DMS114 treated with DMSO at 0.1 percent for 48 hours (cell line): Measurements from ENCODE around the gene NCOA7.
"Not testable (repeated sequence)": the region's sequence is repeated elsewhere in the genome, so short reads cannot be mapped to it uniquely, and the experiment has no call there.

Experiments
- DNase-seq: peaks from one replicate; lab custom pipeline; 2025; ENCODE audit not compliant: unreplicated experiment; lab: John Stamatoyannopoulos, UW

NCOA7 gene

DNA sequence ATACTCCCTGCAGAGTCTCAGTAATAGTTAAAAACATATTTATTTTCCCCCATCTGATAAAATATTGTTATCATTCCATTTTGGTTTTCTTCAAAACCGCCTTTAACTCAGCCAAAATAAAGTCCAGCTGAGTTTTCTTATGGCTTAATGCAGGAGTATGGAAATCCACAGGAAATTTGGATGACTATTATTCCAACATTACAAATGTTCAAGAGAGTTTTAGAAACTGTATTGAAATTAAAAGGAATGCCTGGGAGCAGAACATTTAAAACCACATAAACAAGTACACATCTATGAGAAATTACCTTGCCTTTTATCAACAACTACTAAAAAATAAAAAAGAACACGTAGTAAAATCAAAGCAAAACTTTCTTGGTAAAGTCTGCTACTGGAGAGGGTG is 45.7 kb downstream of the NCOA7 start:
- DNase-seq = no peak

DNA sequence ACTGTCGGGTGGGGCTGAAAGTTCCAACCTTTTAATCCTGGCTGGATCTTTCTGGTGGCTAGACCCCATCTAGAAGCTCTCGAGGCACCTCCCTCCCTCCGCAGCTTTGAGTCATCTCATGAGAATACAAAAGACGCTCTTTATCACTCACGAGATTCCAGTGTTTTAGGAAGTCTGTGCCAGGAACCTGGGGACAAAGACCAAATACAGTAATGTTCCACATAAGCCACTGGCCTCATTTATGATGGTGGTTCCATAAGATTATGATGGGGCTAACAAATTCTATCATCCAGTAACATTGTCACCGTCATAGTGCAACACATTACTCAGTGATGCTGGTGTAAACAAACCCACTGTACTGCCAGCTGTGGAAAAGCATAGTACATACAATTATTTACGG is 48.7 kb downstream of the NCOA7 start:
- DNase-seq = no peak

DNA sequence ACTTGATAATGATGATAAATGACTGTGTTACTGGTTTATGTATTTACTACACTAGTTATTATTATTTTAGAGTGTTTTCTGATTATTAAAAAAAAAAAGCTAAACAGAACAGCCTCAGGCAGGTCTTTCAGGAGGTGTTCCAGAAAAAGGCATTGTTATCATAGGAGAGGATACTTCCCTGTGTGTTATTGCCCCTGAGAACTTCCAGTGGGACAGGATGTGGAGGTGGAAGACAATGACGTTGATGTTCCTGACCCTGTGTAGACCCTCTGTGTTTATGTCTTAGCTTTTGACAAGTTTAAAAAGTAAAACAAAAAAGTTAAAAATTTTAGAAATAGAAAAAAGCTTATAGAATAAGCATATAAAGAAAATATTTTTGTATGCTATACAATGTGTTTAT is 49.1 kb downstream of the NCOA7 start:
- no peak for DNase-seq

DNA sequence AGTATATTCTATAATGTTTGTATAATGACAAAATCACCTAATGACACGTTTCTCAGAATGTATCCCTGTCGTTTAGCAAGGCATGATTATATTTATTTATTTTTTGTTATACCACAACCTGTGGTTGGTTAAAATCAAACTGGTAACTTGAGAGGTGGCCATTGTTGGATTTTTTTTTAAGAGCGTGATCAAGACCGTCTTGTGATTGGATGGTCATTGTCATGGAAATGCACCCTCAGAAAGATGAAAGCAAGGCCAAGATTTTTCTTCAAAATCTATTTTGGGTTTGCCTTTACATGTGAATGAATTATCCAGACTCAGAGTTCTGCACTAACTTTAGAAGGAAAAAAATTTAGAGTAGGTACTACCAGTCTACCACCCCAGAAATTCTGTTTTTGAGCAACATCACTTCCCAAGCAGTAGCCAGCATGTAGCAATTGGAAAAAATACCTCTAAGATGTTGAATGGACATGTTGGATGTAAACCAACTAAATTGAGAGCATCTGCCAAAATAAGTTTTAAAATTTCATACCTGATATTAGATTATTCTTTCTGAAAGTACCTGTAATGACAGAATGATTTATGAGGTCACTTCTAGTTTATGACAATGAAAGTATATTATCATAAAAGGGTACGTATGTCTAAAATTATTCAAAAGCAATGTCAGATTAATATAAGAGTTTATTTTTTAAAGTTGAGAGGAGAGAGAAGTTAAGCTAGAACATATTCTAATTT is 50.8 kb downstream of the NCOA7 start:
- no peak for DNase-seq

DNA sequence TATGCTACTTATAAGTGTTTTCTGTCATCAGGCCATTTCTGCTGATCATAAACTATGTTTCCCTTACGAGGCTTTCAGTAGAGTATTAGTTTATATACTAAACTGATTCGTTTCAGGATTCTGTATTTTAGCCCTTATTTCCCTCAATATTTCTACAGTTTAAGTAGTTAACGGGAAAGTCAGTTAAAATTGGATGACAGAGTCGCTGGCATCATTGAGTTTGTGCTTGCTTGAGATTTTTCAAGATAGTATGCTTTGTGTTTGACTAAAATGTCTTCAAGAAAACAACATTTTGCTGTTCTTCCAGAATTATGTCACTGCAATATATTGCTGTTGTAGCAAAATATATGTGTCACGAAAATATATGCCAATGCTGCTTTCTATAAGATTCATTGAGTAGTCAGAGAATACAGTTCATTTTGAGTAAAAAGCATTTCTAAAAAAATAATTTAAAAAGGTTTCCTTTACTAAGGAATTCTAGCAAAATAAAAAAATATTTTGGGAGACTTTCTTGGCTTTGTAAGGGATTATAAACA is 51.4 kb downstream of the NCOA7 start:
- DNase-seq = no peak

DNA sequence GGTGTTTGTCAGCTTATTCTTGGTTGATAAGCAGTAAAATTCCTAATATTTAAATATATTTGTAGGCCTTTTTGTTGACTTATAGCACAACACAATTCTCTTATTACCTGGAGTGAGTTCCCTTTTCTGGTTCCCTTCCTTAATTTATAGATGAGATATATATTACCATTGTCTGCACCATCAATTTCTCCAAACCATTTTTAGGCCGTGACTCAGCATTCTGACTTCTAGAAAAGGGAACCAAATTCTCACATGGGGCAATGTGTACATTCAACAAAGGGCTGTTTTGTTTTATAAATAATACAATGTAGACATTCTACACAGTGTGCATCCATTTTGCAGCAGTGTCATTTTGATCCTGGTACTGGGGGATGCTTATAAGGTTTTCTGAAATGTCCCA is 52.8 kb downstream of the NCOA7 start:
- DNase-seq = no peak

DNA sequence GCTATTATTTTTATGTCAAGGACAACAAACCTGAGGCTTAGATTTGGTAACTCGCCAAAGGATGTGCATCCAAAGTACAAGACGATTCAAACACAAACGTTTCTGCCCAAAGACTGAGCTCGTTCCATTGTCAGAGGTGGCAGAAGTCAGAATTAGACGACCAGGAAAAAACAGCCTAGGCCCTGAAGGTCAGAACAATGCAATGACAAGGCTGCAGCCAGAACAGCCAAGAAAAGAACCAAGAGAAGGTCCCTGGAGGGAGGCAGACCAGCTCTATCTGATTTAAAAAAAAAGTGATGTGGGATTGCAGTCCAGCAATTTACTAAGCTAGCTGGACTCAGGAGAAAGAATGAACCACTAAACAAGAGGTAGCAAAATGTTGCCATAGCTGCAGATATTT is 54.2 kb downstream of the NCOA7 start:
- DNase-seq = no peak

DNA sequence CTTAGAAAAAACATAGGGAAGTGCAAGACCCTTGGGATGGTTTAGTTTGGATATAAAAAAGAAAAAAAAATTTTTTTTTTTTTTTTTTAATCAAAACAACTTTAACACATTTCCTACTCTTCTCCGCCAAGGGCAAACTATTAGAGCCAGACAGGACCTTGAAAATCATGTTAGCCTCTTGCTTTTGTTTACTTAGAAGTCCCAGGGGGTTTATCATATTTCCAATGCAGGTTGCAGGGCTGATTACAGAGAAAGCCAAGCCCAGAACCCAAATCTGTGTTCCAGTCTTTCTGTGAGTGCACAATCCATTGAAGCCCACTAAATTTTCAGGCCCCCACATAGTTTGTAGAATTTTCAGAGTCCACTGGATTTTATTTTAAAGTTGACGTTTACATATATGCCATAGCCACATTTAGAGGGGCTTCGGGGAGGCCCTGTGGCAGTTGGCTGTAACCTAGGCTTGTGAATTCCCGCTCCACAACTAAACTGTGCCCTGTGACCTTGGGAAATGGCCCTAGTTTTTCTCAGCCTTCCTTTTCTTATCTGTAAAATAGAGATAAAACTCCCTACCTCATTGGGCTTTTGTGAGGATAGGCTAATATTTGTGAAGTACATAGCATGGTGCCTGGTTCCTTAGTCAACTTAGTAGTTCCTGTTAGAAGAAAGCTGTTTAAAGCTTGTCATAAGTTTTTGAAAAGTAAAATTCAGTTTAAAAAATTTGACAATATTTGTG is 55.7 kb downstream of the NCOA7 start:
- no peak for DNase-seq

DNA sequence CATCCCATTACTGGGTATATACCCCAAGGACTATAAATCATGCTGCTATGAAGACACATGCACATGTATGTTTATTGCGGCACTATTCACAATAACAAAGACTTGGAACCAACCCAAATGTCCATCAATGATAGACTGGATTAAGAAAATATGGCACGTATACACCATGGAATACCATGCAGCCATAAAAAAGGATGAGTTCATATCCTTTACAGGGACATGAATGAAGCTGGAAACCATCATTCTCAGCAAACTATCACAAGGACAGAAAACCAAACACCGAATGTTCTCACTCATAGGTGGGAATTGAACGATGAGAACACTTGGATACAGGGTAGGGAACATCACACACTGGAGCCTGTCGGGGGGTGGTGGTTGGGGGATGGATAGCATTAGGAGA is 57.5 kb downstream of the NCOA7 start:
- DNase-seq = not testable (repeated sequence)

DNA sequence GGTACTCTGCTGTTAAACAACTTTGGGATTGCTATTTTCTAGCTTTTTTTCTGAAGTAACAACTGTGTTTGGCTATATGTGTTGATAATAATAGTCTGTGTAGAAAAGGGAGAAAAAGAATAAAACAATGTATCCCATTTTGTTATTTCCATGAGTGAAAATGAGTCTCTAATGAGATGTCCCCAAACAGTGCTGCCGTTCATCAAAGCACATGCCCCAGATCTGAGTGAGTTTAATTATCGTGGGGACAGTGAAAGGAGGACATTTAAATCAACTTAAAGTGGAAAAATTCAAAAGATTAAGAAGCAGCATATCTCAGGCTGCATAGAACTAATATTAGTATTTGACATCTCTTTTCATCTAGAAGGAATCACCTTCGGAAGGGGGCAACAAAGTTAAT is 59.6 kb downstream of the NCOA7 start:
- DNase-seq = no peak

DNA sequence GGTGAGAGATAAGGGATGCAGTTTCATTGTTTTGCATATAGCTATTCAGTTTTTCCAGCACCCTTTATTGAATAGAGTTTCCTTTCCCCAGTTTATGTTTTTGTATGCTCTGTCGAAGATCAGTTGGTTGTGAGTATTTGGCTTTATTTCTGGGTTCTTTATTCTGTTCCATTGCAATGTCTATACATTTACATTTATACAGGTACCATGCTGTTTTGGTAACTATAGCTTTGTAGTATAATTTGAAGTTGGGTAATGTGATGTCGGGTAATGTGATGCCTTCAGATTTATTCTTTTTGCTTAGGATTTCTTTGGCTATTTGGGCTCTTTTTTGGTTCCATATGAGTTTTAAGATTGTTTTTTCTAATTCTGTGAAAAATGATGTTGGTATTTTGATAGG is 61.8 kb downstream of the NCOA7 start:
- DNase-seq = no peak

DNA sequence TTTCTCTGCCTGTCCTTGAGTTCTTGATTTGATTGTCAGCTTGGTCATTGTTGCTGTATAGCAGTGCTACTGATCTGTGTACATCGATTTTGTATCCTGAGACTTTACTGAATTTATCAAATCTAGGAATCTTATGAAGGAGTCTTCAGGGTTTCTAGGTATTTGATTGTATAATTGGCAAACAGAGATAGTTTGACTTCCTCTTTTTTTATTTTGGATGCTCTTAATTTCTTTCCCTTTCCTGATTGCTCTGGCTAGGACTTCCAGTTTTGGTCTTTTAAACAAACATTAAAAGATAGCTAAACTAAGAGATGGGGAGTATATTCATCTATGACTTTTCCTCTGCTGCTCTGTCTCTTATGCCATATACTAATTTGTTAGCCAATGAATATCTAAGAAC is 62.4 kb downstream of the NCOA7 start:
- DNase-seq = no peak

DNA sequence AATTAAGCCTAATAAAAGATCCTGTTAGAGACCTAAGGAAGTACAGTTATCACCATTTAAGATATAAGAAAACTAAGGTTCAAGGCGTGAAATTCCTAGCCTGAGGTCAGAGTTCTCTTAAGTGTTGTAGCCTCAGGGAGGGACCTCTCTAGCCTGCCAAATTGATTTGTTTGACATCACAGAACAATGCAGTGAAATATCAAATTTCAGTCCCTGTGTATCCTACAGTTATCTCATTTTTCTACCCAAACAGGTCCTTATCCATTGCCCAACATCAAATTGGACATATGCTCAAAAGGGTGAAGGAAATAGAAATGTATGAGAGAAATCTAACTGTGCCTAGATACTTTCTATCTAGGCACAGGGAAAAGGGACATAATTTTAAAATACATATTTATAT is 63.0 kb downstream of the NCOA7 start:
- DNase-seq = no peak

DNA sequence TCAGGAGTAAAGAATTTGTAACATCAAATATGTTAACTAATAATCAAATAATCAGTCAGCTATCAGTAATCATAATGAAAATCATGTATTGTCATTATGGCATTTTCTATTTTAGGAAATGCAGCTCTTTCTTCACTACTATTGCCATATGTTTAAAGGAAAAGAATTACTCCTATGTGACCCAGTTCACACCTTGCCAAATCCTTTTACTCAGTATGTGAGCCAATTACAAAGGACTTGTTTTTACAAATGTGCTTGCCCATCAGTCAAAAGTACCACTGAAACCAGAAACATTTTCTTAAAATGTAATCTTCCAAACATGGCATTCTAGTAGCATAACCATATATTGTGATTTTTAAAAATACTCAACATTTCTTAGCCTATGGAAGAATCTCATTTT is 63.6 kb downstream of the NCOA7 start:
- no peak for DNase-seq

DNA sequence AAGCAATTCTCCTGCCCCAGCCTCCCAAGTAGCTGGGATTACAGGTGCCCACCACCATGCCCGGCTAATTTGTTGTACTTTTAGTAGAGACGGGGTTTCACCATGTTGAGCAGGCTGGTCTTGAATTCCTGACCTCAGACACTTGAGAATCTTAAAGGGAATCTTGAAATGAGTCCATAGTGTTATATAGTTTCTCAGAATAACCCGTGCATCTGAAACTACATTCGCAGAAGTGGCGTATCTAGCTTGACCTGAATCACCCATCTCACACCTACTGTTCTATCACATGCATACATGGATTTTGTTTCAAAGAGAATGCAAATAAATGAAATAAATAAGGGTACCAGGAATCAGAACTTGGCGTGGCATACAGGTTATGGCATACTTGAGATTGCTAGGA is 65.0 kb downstream of the NCOA7 start:
- no peak for DNase-seq

DNA sequence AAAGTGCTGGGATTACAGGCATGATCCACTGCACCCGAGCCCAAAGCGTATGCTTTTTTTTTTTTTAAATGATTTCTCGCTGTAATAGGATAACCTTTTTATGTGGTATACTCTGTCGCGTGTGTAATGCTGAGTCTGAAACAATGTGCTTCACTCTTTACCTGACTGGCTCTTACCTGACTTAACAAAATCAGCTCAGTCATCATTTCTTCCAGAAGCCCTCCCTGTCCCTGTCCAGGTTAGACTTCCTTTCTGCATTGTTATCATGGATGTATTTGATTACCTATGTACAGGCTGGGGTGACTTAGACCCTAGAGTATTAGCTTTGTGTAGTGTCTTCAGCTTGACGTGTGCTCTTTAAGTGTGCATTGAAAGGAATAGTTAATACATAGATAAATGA is 67.1 kb downstream of the NCOA7 start:
- DNase-seq = no peak

DNA sequence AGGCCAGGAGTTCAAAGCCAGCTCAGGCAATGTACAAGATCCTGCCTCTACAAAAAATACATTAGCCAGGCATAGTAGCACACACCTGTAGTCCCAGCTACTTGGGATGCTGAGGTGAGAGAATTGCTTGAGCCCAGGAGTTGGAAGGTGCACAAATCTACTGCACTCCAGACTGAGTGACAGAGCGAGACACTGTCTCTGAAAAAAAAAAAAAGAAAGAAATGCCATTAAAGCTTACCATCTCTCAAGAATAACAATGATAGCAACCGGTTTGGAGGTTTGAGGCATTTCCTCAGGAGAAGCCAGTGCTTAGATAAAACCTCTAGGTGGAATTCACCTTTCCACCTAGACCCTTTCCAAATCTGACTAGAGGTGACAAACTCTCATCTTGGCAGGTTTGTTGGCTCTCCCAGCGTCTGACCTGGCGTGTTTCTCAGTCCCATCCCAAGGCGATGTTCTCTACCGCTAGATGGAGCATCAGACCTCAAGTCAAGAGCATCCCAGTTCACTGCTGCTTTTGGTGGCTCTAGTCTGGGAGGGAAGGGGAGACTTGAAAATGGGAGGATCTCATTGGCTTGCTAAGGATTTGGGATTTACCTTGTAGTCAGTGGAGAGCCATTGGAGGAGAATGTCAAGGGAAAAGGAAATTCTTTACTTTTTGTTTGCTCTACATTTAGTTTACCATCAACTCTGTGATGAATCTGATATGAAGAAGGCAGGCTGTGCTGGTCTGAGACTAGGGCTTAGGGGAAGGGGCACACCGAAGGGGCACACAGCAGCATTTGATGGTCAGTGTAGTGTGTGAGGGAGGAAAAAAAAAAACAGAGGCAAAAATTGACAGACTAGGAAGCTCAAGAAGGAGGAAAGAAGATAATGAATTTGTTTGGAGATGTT is 67.9 kb downstream of the NCOA7 start:
- peak; percentile 39 for DNase-seq

DNA sequence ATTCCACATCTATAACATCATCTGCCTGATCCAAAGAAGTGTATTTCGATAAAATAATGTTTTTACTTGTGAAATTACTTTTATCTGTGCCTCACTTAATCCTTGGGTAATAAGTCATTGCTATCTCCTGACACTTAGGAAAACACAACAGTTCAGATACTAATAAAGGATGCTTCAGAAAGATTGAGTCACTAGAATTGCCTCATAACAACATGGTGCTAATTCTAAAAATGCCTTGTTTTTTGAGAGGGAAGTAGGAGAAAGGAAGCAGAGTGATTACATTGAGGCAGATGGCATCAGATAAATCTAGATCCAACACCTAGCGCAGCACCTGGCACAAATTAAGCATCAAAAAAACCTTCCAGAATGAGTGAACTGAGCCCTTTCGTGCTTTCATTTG is 69.0 kb downstream of the NCOA7 start:
- DNase-seq = no peak

DNA sequence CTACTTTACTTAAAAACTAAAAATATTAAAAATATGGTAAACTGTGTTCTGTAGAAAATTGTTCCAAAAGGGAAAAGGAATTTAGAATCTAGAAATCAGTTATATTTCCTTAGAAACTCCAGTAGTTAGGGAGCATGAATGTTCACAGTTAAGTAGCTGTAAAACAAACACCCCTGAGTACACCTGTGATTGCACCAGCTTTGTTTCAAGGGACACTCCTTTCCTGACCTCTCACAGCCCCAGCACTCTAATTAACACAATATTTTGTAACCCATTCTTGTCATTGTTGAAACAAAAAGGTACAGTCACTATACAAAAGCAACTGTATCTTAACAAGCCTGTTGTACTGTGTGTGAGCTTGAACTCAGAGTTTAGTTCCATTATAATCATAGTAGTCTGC is 72.3 kb downstream of the NCOA7 start:
- DNase-seq = no peak

DNA sequence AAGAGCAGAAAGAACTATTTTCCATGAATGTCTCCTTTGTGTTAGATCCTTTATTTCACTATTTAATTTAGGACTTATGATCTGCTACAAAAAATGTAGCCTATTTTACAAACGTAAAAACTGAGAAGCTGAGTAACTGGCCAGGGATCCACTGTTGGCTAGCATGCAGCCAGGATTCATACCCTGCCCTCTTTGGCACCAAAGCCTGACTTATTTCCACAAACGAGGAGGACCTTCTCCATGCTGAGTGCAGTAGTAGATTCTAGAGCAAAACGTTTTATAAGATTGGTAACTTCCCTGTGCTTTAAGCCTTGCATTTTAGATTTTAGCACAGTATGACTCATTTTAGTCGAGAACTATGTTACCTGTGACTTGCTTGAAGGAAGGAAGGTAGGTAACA is 74.3 kb downstream of the NCOA7 start:
- DNase-seq = no peak

DNA sequence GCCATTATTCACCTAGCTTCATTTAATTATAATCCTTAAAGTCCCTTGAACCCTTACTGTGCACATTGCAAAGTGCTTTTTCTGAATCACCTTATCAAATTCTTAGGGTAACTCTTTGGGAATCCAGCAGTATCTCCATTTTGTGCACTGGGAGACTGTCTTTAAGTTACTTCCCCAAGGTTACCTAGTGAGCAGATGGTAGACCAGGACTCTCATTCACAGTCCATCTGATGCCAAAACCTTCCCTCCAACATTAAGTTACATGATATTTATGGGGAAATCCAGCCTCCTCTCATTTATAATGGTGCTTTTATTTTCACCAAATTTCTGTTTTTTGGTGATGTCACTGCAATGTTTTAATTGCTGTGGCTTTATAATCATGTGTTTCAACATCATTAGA is 75.7 kb downstream of the NCOA7 start:
- DNase-seq = no peak
